SK-N-SH (cell line): Measurements from ENCODE around the gene EPB41L4A. TPM values are rescaled to one million over a fixed set of nuclear protein-coding genes. Genes with fewer than 3 reads are reported as not detected.
A peak's percentile ranks its signal among the peaks of the same experiment; 100 is the strongest.

ENCODE experiments used
- CTCF ChIA-PET: fragments of 300-600, 350-600 bp; formaldehyde crosslinking; extraction: SDS; loops from one replicate; lab custom pipeline; 2021; lab: Yijun Ruan, JAX
- POLR2A ChIA-PET: fragments of 350-600 bp; sonication (Branson Sonifier 250); formaldehyde crosslinking; extraction: SDS; loops from one replicate; lab custom pipeline; 2020; ENCODE audit warnings: antibody characterized with exemption, inconsistent platforms; lab: Yijun Ruan, JAX
- DNase-seq: peaks from one replicate; pipeline ENCODE4 v3.0.0; 2012
- H2AFZ ChIP-seq: fragments of 200-600 bp; sonication (generic); 2 replicates; pipeline ENCODE4 v1.8.1; 2016; ENCODE audit warnings: antibody characterized with exemption, mild to moderate bottlenecking, low read depth
- H3F3A ChIP-seq: fragments of 200-600 bp; sonication (generic); replicated peaks from 2 replicates; pipeline ENCODE3; 2016; ENCODE audit warnings: antibody characterized with exemption, mild to moderate bottlenecking; ENCODE audit not compliant: insufficient read depth
- H3K27ac ChIP-seq, 2 experiments: fragments of 200-500 bp in 1 of 2; fragments of 200-600 bp in 1 of 2; sonication (Bioruptor generic) in 1 of 2; sonication (generic), shearing (Covaris generic) in 1 of 2; 2 replicates each; pipeline versions ENCODE4 v1.5.1 to v1.6.1; 2014 to 2016; ENCODE audit warnings: low read depth in 2 of 2, inconsistent platforms in 1 of 2, low read length in 1 of 2, mild to moderate bottlenecking in 1 of 2, mixed read lengths in 1 of 2
- H3K27me3 ChIP-seq: fragments of 200-600 bp; sonication (generic), shearing (Covaris generic); 2 replicates; pipeline ENCODE4 v1.6.1; 2016; ENCODE audit warnings: mixed run types; ENCODE audit not compliant: insufficient read depth
- H3K36me3 ChIP-seq, 2 experiments: fragments of 200-500 bp in 1 of 2; fragments of 200-600 bp in 1 of 2; sonication (Bioruptor generic) in 1 of 2; sonication (generic) in 1 of 2; replicated peaks in 1 of 2; 2 replicates each; pipeline versions ENCODE3 to v1.5.1; 2014 to 2016; ENCODE audit warnings: low read length in 1 of 2, mild to moderate bottlenecking in 1 of 2; ENCODE audit not compliant: insufficient read depth in 2 of 2, control insufficient read depth in 1 of 2
- H3K4me1 ChIP-seq, 2 experiments: fragments of 200-500 bp in 1 of 2; fragments of 200-600 bp in 1 of 2; sonication (Bioruptor generic) in 1 of 2; sonication (generic), shearing (Covaris generic) in 1 of 2; 2 replicates each; pipeline versions ENCODE4 v1.5.1 to v1.6.1; 2014 to 2016; ENCODE audit warnings: low read depth in 1 of 2, low read length in 1 of 2, mixed run types in 1 of 2; ENCODE audit not compliant: insufficient read depth in 2 of 2, control insufficient read depth in 1 of 2
- H3K4me2 ChIP-seq: fragments of 200-600 bp; sonication (generic), shearing (Covaris generic); 2 replicates; pipeline ENCODE4 v1.6.1; 2017; ENCODE audit warnings: mixed run types
- H3K4me3 ChIP-seq, 2 experiments: fragments of 200-500 bp in 1 of 2; fragments of 200-600 bp in 1 of 2; sonication (Bioruptor generic) in 1 of 2; sonication (generic), shearing (Covaris generic) in 1 of 2; 2 replicates each; pipeline versions ENCODE4 v1.5.1 to v1.8.1; 2014 to 2016; ENCODE audit warnings: low read depth in 2 of 2, inconsistent platforms in 1 of 2, low read length in 1 of 2, mild to moderate bottlenecking in 1 of 2, mixed read lengths in 1 of 2, moderate library complexity in 1 of 2
- H3K79me2 ChIP-seq: fragments of 200-600 bp; sonication (generic); 2 replicates; pipeline ENCODE4 v1.8.1; 2017; ENCODE audit warnings: mild to moderate bottlenecking; ENCODE audit not compliant: insufficient read depth
- H3K9ac ChIP-seq: fragments of 200-600 bp; sonication (generic); 2 replicates; pipeline ENCODE4 v1.6.1; 2017; ENCODE audit warnings: mixed run types
- H3K9me2 ChIP-seq: fragments of 200-600 bp; sonication (generic); 2 replicates; pipeline ENCODE4 v1.6.1; 2017; ENCODE audit warnings: mixed run types
- H3K9me3 ChIP-seq: fragments of 200-600 bp; sonication (generic); 2 replicates; pipeline ENCODE4 v1.6.1; 2017; ENCODE audit warnings: mixed run types, mild to moderate bottlenecking, moderate library complexity
- H4K20me1 ChIP-seq: fragments of 200-600 bp; sonication (generic); 2 replicates; pipeline ENCODE4 v1.6.1; 2017; ENCODE audit warnings: mild to moderate bottlenecking, mixed run types; ENCODE audit not compliant: insufficient read depth
- CHD2 ChIP-seq: fragments of 150-350 bp; IDR thresholded peaks from 2 replicates; pipeline ENCODE4 v1.6.1; 2018; ENCODE audit warnings: low read length; ENCODE audit not compliant: partially characterized antibody
- ELF1 ChIP-seq: IDR thresholded peaks from 2 replicates; pipeline ENCODE4 v1.4.0; 2012
- EP300 ChIP-seq, 2 experiments: IDR thresholded peaks; 2 replicates each; pipeline versions ENCODE4 v1.4.0 to v1.6.1; 2012; ENCODE audit warnings: borderline replicate concordance in 1 of 2, low read depth in 1 of 2, low read length in 1 of 2
- FOSL2 ChIP-seq: IDR thresholded peaks from 2 replicates; pipeline ENCODE4 v1.4.0; 2012; ENCODE audit warnings: low read depth, mild to moderate bottlenecking, moderate library complexity, borderline replicate concordance
- FOXJ3 ChIP-seq: sonication (generic); formaldehyde crosslinking; IDR thresholded peaks from 2 replicates; pipeline ENCODE4 v1.5.1; 2020; ENCODE audit warnings: mild to moderate bottlenecking, missing genetic modification reagents
- GATA2 ChIP-seq: sonication (generic); formaldehyde crosslinking; IDR thresholded peaks from 2 replicates; pipeline ENCODE4 v1.5.0; 2020; ENCODE audit warnings: mild to moderate bottlenecking, missing genetic modification reagents
- JUND ChIP-seq: IDR thresholded peaks from 2 replicates; pipeline ENCODE4 v1.4.0; 2012
- MAX ChIP-seq: IDR thresholded peaks from 2 replicates; pipeline ENCODE4 v1.4.0; 2012; ENCODE audit warnings: low read depth
- NFIC ChIP-seq: IDR thresholded peaks from 2 replicates; pipeline ENCODE4 v1.4.0; 2012; ENCODE audit warnings: borderline replicate concordance
- NRF1 ChIP-seq: IDR thresholded peaks from 2 replicates; pipeline ENCODE4 v1.6.1; 2012; ENCODE audit warnings: low read depth, mild to moderate bottlenecking, low read length
- POLR2AphosphoS5 ChIP-seq: IDR thresholded peaks from 2 replicates; pipeline ENCODE4 v1.6.1; 2012; ENCODE audit warnings: low read depth, low read length
- RAD21 ChIP-seq: IDR thresholded peaks from 2 replicates; pipeline ENCODE4 v1.6.1; 2012; ENCODE audit warnings: mild to moderate bottlenecking, low read length
- RFX5 ChIP-seq: IDR thresholded peaks from 2 replicates; pipeline ENCODE4 v1.6.1; 2012; ENCODE audit warnings: mild to moderate bottlenecking, improper control_type of control experiment, low read length
- RXRA ChIP-seq: IDR thresholded peaks from 2 replicates; pipeline ENCODE4 v1.4.0; 2012; ENCODE audit warnings: low read depth, mild to moderate bottlenecking, borderline replicate concordance
- SIN3A ChIP-seq: IDR thresholded peaks from 2 replicates; pipeline ENCODE4 v1.6.1; 2012; ENCODE audit warnings: low read depth, mild to moderate bottlenecking, low read length, moderate library complexity, borderline replicate concordance
- SMC3 ChIP-seq: IDR thresholded peaks from 2 replicates; pipeline ENCODE4 v1.6.1; 2012; ENCODE audit warnings: low read depth, low read length, improper control_type of control experiment
- TAF1 ChIP-seq: IDR thresholded peaks from 2 replicates; pipeline ENCODE4 v1.6.1; 2012; ENCODE audit warnings: low read depth, mild to moderate bottlenecking, low read length, moderate library complexity, borderline replicate concordance
- TEAD4 ChIP-seq: IDR thresholded peaks from 2 replicates; pipeline ENCODE4 v1.4.0; 2012; ENCODE audit warnings: mild to moderate bottlenecking, borderline replicate concordance; ENCODE audit not compliant: insufficient read depth
- ZBTB33 ChIP-seq: IDR thresholded peaks from 2 replicates; pipeline ENCODE4 v1.4.0; 2012; ENCODE audit warnings: low read depth, borderline replicate concordance
- WGBS: methylation state at CpG from one replicate; pipeline ENCODE4 v1.1.6; 2017; ENCODE audit warnings: low lambda C conversion rate; 5-methylcytosine and 5-hydroxymethylcytosine counted together
- polyA plus RNA-seq, 3 experiments: library from polyadenylated mRNA; depleted of rRNA; stranded (reverse); fragments of >200 nt; gene quantifications; 2 replicates each; pipeline ENCODE4 v1.2.3, GENCODE V29; 2012
- TF ChIP-seq, protein P1 (sequence below): fragments of 150-350 bp; IDR thresholded peaks from 2 replicates; pipeline ENCODE4 v1.6.1; 2016; ENCODE audit warnings: mild to moderate bottlenecking, low read depth, low read length

Gene EPB41L4A
- polyA plus RNA-seq, 1 of the 3 experiments (the other 2 are of a cell fraction): 0.07 TPM

DNA sequence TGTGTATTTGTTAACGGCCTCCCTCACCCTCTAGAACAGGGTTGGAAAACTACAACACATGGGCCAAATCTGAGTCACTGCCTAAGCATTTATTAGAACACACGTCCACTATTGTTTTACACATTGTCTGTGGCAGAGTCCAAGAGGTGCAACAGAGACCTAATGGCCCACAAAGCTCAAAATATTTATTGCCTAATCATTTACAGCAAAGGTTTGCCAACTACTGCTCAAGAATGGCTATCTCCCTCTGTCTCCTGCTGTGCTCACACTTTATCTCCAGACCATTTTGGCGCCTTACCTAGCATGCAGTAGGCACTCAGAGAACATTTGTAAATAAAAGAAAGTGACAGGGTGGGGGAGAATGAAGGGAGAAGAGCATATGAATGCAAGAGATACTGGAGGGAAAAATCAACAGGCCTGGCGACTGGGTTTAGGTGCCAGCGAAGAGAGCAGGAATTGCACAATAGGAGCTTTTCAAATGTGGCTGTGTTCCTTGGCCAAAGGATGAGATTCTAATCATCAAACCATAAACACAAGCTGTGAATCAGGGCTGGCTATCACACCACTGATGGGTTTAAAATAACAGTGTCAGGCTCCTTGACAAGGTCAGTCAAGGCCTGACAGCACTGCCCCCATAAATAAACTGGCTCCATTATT is 80.3 kb downstream of the EPB41L4A start:
- peak overlapping the region in 1 of 2 experiments; percentile 79; a peak in 2 of 4 replicates for H3K27ac ChIP-seq
- no peaks in the 10 kb centered on the region for H3K9me2 ChIP-seq
- no peaks in the 10 kb centered on the region for H3K9me3 ChIP-seq
- H3F3A ChIP-seq: no peaks in the 10 kb centered on the region
- ChIA-PET CTCF (interaction anchor here (0.6 to 1.5 kb wide), 2 partner anchors 81 to 563 kb away, joined by 3 to 6 read pairs; no protein-coding TSS in a partner anchor), POLR2A (no interaction called here)
- DNase-seq: no peak
- no peak overlapping the region for H2AFZ ChIP-seq
- no peak overlapping the region for H3K4me3 ChIP-seq
- no peaks in the 10 kb centered on the region for H3K36me3 ChIP-seq
- peaks cover 0 to 17% of the 10 kb centered on the region in 2 experiments; a peak in 2 of 4 replicates for H3K4me1 ChIP-seq
- no peak for TF ChIP-seq JUND
- 0 out of 4 replicates have a peak, but pooled peaks of 1 of the 2 experiments have one; percentile 24 for TF ChIP-seq EP300 (IDR thresholded peaks at IDR 0.05; ENCODE audit: borderline replicate concordance in 1 of 2, low read depth in 1 of 2, low read length in 1 of 2)
- TF ChIP-seq GATA2 (CRISPR knock-in tag): peak; percentile 53; the same call in 1 of the 2 replicates
- TF ChIP-seq RAD21: 0 out of 2 replicates have a peak, but pooled peaks have one; percentile 14
- 19% methylated on average over 5 of the region's 5 CpGs for WGBS
- H3K9ac ChIP-seq: no peak overlapping the region
- no peaks in the 10 kb centered on the region for H3K79me2 ChIP-seq
- no peaks in the 10 kb centered on the region for H4K20me1 ChIP-seq
- H3K27me3 ChIP-seq: no peaks in the 10 kb centered on the region
- no peak overlapping the region for H3K4me2 ChIP-seq

DNA sequence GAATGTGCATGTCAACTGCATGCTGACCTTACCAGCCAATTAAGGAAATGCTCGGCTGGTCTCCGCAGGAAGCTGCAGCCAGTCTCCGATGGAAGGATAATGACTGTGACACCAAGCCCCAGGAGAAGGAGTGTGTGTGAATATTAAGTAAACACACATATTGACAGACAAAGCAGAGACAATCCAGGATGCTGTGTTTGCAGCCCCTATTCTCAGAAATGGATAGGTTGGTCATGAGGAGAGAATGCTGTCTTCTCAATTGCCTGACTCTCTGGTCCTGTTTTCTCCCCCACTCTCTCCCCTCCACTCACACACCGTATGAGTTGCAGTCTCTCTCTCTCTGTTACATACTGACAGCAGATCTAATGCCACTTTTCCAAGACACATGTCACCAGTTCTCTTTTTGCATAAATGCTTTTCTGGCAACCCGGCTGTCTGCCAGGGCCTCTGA is 85.7 kb downstream of the EPB41L4A start:
- CTCF ChIA-PET: interaction anchor here (1.0 to 1.6 kb wide), 3 partner anchors 11 to 87 kb away, joined by 3 to 4 read pairs (median 3); no protein-coding TSS in a partner anchor

More for the DNA sequence above, 85.7 kb downstream of the EPB41L4A start:
- Histone ChIP-seq H2AFZ (no peak overlapping the region), H3K9ac (no peak overlapping the region), H3K36me3 (no peaks in the 10 kb centered on the region), H3K79me2 (no peaks in the 10 kb centered on the region), H3K9me2 (no peaks in the 10 kb centered on the region), H3K9me3 (no peaks in the 10 kb centered on the region), H3F3A (no peaks in the 10 kb centered on the region), H3K4me3 (no peak overlapping the region), H3K4me1 (peaks cover 0 to 23% of the 10 kb centered on the region in 2 experiments; a peak in 2 of 4 replicates), H3K4me2 (no peak overlapping the region), H3K27me3 (no peaks in the 10 kb centered on the region; the same call in 1 of the 2 replicates), H4K20me1 (no peaks in the 10 kb centered on the region), H3K27ac (peak overlapping the region in 1 of 2 experiments; percentile 74; a peak in 2 of 4 replicates)
- WGBS: 30% methylated on average over 5 of the region's 5 CpGs
- no peak for TF ChIP-seq NRF1
- TF ChIP-seq POLR2AphosphoS5: no peak
- TF ChIP-seq ZBTB33: no peak
- TF ChIP-seq RXRA: no peak
- no peak for TF ChIP-seq RFX5
- TF ChIP-seq, protein P1, sequence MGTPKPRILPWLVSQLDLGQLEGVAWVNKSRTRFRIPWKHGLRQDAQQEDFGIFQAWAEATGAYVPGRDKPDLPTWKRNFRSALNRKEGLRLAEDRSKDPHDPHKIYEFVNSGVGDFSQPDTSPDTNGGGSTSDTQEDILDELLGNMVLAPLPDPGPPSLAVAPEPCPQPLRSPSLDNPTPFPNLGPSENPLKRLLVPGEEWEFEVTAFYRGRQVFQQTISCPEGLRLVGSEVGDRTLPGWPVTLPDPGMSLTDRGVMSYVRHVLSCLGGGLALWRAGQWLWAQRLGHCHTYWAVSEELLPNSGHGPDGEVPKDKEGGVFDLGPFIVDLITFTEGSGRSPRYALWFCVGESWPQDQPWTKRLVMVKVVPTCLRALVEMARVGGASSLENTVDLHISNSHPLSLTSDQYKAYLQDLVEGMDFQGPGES: no peak
- no peak for TF ChIP-seq TAF1
- no peak for TF ChIP-seq FOSL2
- TF ChIP-seq CHD2: no peak
- no peak for TF ChIP-seq MAX
- no peak for TF ChIP-seq SMC3
- TF ChIP-seq SIN3A: no peak
- no peak for TF ChIP-seq FOXJ3 (CRISPR knock-in tag)
- no peak for TF ChIP-seq EP300 (IDR thresholded peaks at IDR 0.05; ENCODE audit: borderline replicate concordance in 1 of 2, low read depth in 1 of 2, low read length in 1 of 2)
- no peak for TF ChIP-seq ELF1
- TF ChIP-seq TEAD4: no peak
- no peak for TF ChIP-seq NFIC
- no peak for DNase-seq
- POLR2A ChIA-PET: no interaction called here
